ENCODE data around the gene ZNF668. TPM values are rescaled to one million over a fixed set of nuclear protein-coding genes. Genes with fewer than 3 reads are reported as not detected.

ZNF668 gene
- total and polyA plus RNA-seq, 2 of the 13 experiments (the other 11 are each of a cell fraction or from before 2014, with no cell fraction given), result 3.8 to 9.8 TPM

DNA sequence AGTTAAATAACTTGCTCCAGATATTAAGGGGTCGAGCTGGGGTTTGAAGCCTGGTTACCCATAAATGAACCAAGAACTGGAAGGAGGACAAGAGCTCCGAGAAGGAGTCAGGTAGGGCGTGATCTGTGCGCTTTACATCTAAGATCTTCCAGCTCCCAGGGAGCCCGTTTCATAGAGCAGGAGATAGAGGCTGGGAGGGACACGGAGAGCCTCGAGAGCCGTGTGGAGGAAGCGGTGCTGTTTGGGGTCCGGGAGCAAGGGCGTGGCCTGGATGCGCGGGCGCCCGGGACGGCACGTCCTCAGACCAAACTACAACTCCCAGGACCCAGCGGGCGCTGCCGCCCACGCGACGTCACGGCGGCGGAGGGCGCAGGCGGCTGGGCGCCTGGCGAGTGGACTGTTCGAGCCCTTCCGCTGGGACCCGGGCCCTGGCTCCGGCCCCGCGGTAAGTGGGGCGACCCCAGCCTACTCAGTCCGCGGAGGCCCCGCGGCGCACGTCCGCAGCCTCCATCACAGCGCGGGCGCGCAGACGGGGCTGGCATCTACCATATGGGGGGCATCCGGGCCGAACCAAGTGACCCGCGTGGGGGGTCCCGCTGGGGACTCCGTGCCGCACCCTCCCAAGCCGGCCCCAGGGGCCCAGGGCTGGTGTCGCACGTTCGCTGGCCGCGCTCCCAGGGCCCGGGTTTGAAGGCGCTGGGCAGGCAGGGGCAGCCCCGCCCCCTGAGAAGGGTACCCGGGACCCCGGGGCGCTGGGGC is 34.2 kb upstream of the ZNF668 start, which contains the start of gene BCKDK (continued):
- TF ChIP-seq, protein P1, sequence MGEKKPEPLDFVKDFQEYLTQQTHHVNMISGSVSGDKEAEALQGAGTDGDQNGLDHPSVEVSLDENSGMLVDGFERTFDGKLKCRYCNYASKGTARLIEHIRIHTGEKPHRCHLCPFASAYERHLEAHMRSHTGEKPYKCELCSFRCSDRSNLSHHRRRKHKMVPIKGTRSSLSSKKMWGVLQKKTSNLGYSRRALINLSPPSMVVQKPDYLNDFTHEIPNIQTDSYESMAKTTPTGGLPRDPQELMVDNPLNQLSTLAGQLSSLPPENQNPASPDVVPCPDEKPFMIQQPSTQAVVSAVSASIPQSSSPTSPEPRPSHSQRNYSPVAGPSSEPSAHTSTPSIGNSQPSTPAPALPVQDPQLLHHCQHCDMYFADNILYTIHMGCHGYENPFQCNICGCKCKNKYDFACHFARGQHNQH (CRISPR knock-in tag; IDR thresholded peaks at IDR 0.05), result peak; percentile 66; the same call in 1 of the 2 replicates
- TF ChIP-seq, protein P2, sequence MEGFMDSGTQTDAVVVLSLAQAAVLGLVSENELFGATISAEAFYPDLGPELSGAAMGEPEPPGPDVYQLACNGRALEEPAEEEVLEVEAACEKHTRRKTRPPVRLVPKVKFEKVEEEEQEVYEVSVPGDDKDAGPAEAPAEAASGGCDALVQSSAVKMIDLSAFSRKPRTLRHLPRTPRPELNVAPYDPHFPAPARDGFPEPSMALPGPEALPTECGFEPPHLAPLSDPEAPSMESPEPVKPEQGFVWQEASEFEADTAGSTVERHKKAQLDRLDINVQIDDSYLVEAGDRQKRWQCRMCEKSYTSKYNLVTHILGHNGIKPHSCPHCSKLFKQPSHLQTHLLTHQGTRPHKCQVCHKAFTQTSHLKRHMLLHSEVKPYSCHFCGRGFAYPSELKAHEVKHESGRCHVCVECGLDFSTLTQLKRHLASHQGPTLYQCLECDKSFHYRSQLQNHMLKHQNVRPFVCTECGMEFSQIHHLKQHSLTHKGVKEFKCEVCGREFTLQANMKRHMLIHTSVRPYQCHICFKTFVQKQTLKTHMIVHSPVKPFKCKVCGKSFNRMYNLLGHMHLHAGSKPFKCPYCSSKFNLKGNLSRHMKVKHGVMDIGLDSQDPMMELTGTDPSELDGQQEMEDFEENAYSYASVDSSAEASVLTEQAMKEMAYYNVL (CRISPR knock-in tag; IDR thresholded peaks at IDR 0.05; ENCODE audit: borderline replicate concordance), result no peak
- peak; percentile 58; the same call in 1 of the 2 replicates for TF ChIP-seq ZNF138 (CRISPR knock-in tag; IDR thresholded peaks at IDR 0.05; ENCODE audit: low read depth)
- TF ChIP-seq ZNF746 (CRISPR knock-in tag; IDR thresholded peaks at IDR 0.05), result peak; percentile 51
- TF ChIP-seq, protein P3, sequence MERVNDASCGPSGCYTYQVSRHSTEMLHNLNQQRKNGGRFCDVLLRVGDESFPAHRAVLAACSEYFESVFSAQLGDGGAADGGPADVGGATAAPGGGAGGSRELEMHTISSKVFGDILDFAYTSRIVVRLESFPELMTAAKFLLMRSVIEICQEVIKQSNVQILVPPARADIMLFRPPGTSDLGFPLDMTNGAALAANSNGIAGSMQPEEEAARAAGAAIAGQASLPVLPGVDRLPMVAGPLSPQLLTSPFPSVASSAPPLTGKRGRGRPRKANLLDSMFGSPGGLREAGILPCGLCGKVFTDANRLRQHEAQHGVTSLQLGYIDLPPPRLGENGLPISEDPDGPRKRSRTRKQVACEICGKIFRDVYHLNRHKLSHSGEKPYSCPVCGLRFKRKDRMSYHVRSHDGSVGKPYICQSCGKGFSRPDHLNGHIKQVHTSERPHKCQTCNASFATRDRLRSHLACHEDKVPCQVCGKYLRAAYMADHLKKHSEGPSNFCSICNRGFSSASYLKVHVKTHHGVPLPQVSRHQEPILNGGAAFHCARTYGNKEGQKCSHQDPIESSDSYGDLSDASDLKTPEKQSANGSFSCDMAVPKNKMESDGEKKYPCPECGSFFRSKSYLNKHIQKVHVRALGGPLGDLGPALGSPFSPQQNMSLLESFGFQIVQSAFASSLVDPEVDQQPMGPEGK (CRISPR knock-in tag; IDR thresholded peaks at IDR 0.05), result 0 out of 2 replicates have a peak, but pooled peaks have one; percentile 5
- no peak; the same call in 1 of the 2 replicates for TF ChIP-seq ZNF777 (CRISPR knock-in tag; IDR thresholded peaks at IDR 0.05)
- TF ChIP-seq, protein P4, sequence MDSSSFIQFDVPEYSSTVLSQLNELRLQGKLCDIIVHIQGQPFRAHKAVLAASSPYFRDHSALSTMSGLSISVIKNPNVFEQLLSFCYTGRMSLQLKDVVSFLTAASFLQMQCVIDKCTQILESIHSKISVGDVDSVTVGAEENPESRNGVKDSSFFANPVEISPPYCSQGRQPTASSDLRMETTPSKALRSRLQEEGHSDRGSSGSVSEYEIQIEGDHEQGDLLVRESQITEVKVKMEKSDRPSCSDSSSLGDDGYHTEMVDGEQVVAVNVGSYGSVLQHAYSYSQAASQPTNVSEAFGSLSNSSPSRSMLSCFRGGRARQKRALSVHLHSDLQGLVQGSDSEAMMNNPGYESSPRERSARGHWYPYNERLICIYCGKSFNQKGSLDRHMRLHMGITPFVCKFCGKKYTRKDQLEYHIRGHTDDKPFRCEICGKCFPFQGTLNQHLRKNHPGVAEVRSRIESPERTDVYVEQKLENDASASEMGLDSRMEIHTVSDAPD (CRISPR knock-in tag; IDR thresholded peaks at IDR 0.05), result no peak
- TF ChIP-seq, protein P5, sequence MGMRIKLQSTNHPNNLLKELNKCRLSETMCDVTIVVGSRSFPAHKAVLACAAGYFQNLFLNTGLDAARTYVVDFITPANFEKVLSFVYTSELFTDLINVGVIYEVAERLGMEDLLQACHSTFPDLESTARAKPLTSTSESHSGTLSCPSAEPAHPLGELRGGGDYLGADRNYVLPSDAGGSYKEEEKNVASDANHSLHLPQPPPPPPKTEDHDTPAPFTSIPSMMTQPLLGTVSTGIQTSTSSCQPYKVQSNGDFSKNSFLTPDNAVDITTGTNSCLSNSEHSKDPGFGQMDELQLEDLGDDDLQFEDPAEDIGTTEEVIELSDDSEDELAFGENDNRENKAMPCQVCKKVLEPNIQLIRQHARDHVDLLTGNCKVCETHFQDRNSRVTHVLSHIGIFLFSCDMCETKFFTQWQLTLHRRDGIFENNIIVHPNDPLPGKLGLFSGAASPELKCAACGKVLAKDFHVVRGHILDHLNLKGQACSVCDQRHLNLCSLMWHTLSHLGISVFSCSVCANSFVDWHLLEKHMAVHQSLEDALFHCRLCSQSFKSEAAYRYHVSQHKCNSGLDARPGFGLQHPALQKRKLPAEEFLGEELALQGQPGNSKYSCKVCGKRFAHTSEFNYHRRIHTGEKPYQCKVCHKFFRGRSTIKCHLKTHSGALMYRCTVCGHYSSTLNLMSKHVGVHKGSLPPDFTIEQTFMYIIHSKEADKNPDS (CRISPR knock-in tag; IDR thresholded peaks at IDR 0.05), result 0 out of 2 replicates have a peak, but pooled peaks have one; percentile 32
- TF ChIP-seq KDM5A (IDR thresholded peaks at IDR 0.05; ENCODE audit: borderline replicate concordance, low read length), result peak; percentile 50; the same call in 1 of the 2 replicates
- TF ChIP-seq, protein P6, sequence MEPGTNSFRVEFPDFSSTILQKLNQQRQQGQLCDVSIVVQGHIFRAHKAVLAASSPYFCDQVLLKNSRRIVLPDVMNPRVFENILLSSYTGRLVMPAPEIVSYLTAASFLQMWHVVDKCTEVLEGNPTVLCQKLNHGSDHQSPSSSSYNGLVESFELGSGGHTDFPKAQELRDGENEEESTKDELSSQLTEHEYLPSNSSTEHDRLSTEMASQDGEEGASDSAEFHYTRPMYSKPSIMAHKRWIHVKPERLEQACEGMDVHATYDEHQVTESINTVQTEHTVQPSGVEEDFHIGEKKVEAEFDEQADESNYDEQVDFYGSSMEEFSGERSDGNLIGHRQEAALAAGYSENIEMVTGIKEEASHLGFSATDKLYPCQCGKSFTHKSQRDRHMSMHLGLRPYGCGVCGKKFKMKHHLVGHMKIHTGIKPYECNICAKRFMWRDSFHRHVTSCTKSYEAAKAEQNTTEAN (CRISPR knock-in tag; conservative IDR thresholded peaks at IDR 0.05), result peak; percentile 30; the same call in 1 of the 2 replicates
- TF ChIP-seq FOXO1 (CRISPR knock-in tag; IDR thresholded peaks at IDR 0.05), result peak; percentile 68
- TF ChIP-seq MIER3 (CRISPR knock-in tag; IDR thresholded peaks at IDR 0.05; ENCODE audit: borderline replicate concordance), result peak; percentile 73; the same call in 1 of the 2 replicates
- TF ChIP-seq CENPX (CRISPR knock-in tag; IDR thresholded peaks at IDR 0.05), result no peak
- peak; percentile 86 for TF ChIP-seq MYC (CRISPR knock-in tag; IDR thresholded peaks at IDR 0.05; ENCODE audit: borderline replicate concordance)
- peak; percentile 72; the same call in 1 of the 2 replicates for TF ChIP-seq ELF4 (CRISPR knock-in tag; IDR thresholded peaks at IDR 0.05; ENCODE audit: borderline replicate concordance)
- peak; percentile 72; the same call in 1 of the 2 replicates for TF ChIP-seq ZNF747 (CRISPR knock-in tag; IDR thresholded peaks at IDR 0.05; ENCODE audit: borderline replicate concordance)

All from HepG2 (cell line).